Measurements from ENCODE around the gene CLDN7.

DNA sequence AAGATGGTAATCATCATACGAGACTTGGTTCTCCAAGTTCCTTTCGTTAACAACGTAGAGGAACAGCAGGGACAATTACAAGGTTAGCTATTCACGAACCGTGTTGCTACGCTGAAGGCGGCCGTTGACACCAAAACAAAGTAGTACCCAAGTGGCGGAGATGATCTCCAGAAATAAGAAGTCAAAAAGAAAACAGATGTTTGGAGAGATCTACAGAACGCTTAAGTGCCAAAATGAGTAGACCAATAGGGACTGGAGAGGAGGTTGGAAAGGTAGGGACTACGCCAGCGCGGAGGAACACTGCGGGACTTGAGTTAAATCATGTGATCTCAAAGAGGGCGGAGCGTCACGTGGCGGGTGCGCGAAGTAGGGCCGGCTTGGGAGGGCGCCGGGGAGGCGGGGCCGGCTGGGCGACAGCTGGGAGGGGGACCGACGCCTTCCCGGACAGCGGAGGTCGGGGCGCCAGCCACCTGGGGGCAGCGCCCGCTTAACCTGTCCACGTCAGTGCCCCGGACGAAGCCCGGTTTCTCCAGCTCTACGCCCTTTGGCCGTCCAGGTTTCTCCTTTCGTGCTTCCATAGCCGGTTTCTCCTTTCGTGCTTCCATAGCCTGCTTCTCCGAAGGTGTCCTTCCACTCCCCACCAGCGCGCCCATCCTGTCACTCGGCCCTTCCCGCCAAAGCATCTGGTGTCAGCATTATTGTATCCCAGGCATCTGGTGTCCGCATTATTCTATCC lies 19.4 kb downstream of the CLDN7 start:
- TF ChIP-seq GATA2 (IDR thresholded peaks at IDR 0.05; ENCODE audit: low read depth, low read length) = no peak
- no peak for TF ChIP-seq GATA3 (IDR thresholded peaks at IDR 0.05; ENCODE audit: low read depth, low read length)

All from SH-SY5Y (cell line).